Astrocyte of the hippocampus (primary cell): ENCODE data around the gene MAP3K9.

Experiments used
- DNase-seq: peaks from one replicate; pipeline ENCODE4 v3.0.0; 2011; ENCODE audit warnings: low read depth, low spot score

The MAP3K9 gene

DNA sequence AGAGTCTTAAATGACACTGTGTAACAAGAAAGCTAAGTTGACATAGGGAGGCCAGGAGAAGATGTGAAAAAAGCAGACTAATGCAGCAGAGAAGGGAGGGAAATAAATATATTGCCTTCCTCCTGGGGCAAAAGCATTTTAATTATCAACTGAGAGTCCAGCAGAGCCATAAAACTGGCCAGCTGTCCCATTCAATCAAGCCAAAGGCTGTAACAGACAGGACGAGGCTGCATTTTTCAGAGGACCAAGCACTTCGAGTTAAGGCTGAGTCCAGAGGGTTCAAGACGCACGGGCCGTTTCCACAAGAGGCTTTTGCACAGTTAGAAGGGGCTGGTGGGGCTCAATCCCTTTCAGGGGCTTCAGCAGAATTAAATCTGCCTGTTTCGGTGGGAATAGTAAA is 20.4 kb downstream of the MAP3K9 start:
- DNase-seq = no peak

DNA sequence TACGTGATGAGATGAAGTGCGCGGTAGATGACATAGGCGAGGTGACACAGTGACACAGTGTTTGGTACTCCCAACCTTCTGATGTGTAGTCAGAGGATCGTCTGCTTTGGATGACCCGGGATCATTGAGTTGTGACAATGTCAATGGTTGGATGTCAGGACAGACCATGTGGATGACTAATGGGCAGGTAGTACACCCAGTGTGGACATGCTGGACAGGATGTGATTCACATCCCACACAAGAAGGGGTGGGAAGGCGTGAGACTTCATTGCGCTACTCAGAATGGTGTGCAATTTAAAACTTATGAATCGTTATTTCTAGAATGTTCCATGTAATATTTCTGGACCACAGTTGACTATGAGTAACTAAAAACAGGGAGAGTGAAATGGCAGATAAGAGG is 23.8 kb downstream of the MAP3K9 start:
- no peak for DNase-seq

DNA sequence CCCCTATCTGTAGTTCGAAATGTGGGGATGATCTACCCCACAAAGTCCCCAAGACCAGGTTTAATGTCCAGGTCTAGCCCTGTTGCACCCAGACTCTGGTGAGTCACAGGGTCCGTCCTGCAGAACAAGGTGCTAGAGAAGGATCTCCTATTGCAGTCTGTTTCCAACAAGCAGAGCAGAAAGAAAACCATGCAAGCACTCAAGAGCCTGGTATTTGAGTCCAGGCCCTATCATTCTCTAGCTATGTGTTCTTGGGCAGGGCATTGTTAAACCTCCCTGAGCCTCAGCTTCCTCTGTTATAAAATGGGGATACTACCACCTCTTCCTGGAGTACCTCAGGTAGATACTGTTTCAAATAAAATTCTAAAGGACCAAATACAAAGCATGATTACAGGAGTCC is 24.4 kb downstream of the MAP3K9 start:
- no peak for DNase-seq

- peak; percentile 92 for DNase-seq
Observed at GRCh38 chr14:70782361-70782760, 27.0 kb downstream of the MAP3K9 start.

DNA sequence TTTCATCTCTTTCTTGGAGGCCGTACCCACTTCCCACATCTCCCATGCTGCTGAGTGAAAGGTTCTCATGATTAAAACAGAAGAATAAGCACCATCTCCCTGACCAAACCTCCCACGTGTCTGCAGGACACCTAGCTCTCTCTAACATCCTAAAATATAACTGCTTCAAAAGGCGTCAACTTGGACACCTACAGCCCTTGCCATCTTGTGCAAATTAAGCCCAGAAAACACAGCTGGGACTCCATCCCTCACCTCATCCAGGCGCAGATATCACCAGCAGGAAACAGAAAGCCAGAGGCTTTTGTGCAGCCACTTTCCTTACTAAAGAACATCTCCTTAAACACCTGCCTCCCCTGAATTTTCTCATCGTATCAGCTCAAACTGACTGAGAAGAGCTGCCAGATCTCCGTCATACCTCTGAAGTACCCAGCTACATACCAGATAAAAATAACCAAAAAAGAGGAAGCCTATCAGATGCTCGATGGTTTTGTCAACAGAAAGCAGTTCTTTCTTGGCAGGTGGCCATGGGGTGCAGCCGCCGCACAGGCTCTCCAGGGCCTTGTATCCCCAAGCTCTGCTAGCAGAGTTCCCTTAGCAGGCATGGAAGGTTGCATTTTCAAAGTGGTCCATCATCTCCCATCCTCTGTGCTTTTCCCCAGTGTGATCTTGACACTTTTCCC is 28.8 kb downstream of the MAP3K9 start:
- no peak for DNase-seq

GRCh38 chr14:70779667-70780066 is 29.6 kb downstream of the MAP3K9 start:
- DNase-seq = peak; percentile 22

GRCh38 chr14:70776197-70776596 is 33.1 kb downstream of the MAP3K9 start:
- DNase-seq = no peak

- DNase-seq = no peak
Observed at GRCh38 chr14:70773182-70773862, 36.0 kb downstream of the MAP3K9 start.

- DNase-seq = peak; percentile 49
Observed at GRCh38 chr14:70771781-70772212, 37.5 kb downstream of the MAP3K9 start.

DNA sequence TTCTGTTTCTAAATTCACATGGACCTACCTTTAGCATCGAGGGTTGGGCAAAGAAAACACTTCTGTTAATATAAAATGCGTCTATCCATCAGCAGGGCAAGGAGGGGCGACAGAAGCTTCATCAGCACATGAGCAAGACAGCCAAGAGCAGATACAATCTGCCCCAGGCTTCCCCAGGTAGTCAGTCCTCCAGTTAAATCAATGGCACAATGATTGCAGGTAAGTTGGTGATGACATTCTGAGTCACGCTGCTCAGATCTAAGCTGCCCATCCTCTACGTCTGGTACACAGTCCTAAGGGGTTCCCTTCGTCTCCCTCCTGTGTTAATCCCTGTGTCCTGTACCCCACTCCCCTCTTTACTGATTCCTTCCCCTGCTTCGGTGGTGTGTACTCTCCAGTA is 38.8 kb downstream of the MAP3K9 start:
- no peak for DNase-seq

DNA sequence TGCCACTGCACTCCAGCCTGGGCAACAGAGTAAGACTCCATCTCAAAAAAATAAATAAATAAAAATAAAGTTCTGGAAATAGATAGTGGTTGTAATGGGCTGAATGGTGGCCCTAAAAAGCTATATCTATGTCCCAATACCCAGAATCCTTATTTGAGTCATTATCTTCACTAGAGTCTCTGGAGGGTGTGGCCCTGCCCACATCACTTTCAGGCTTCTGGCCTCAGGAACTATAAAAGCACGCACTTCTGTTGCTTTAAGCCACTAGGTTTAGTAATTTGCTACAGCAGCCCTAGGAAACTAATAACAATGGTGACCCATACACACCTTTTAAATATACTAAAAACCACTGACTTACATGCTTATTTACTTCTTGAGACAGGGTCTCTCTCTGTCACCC is 49.9 kb downstream of the MAP3K9 start:
- DNase-seq = no peak

- peak; percentile 62 for DNase-seq
Observed at GRCh38 chr14:70755655-70756054, 53.7 kb downstream of the MAP3K9 start.

GRCh38 chr14:70754991-70755390 is 54.3 kb downstream of the MAP3K9 start:
- peak; percentile 94 for DNase-seq

DNA sequence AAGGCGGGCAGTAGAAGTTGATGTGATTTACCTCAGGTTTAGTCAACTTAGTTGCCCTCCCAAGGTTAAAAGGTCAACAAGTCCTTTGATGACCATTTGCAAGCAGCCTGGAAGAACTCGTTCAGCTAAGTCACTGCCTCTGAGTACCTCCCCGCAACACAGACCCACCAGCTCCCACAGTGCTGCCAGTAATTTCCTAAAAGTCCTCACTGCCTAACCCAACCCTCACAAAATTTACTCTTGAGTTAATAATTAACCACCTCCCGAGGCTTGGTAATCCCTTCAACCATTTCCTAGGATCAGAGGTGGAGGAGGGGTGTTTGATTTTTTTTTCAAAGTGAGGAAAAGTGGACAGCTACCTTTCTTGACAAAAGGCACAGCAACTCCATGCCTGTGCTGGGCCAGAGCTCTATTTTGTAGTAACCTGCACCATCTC is 55.8 kb downstream of the MAP3K9 start:
- peak; percentile 14 for DNase-seq

GRCh38 chr14:70748422-70748821 is 60.9 kb downstream of the MAP3K9 start:
- peak; percentile 78 for DNase-seq

DNA sequence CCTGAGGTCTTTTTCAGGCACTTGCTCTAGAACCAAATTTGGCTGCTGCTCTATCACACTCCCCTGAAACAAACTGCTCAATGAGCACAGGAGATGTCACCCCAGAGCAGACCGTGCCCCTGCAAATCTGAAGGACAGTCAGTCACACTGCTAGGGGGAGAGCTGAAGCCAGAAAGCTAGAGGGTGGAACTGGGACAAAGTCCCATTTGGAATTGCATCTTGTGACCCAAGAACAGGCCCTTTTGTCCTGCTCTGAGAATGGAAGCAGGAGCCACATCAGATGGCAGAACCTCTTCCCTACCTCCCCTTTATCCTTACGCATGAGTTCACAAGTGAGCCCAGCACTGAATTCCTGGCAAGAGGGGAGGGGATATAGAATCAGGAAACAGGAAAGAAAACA is 64.7 kb downstream of the MAP3K9 start:
- DNase-seq = peak; percentile 17

GRCh38 chr14:70742316-70742715 is 67.0 kb downstream of the MAP3K9 start:
- DNase-seq = no peak

GRCh38 chr14:70741482-70741881 is 67.8 kb downstream of the MAP3K9 start:
- DNase-seq = no peak

- peak; percentile 21 for DNase-seq
Observed at GRCh38 chr14:70735043-70735442, 74.3 kb downstream of the MAP3K9 start.

GRCh38 chr14:70731447-70732239 is 77.7 kb downstream of the MAP3K9 start:
- DNase-seq = no peak

DNA sequence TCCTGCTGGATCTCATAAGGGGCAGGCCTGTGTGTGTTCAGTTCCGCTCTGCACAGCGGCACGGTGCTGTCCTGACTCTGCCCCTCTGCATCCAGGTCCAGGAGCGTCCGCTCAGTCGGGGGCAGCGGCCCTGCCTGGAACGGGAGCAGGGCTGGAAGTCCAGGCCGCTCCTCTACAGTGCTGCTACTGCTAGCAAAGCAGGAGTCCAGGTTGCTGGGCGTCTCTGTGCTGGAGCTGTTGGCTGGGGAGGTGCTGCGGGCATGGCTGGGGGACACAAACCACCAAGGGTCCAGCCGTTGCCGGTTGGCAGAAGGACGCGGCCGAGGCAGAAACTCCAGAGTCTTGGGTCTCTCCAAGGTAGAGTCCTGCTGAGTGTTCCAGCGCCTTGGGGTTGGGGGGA is 78.9 kb downstream of the MAP3K9 start:
- no peak for DNase-seq

DNA sequence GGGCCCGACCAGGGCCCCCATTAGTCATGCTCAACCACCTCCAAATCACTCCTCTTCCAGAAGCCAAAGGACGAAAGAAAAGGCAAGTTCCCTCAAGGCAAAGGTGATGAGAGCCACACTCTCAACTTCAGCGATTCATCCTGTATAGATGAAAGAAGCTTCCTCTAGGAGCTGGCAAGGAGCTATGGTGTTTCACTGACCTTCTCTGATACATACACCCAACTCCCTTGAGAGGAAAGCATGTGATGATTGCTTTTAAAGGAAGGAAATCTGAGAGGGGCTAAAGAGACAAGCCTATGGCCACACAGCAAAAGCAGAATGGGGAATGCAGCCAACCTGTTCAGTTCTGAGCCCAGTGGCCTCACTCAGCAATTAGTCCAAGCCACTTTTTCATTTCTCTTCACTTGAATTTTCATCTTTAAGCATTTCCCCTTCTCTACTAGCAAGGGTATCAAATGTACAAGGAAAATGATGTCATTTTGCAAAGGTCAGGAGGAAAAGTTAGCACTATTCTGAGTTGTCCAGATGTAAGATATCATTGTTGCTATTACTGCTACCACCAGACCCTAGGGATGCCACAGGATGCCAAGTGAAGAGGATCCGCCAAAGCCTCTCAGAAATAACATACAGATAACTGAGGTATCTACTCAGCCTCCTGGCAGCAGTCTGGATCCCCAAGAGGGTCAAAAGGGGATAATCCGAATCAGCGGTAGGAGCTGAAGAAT is 82.5 kb downstream of the MAP3K9 start:
- DNase-seq = no peak
